Measurements from ENCODE around the gene KIR3DL1.
A peak's percentile ranks its signal among the peaks of the same experiment; 100 is the strongest.
"Not testable (repeated sequence)": the region's sequence is repeated elsewhere in the genome, so short reads cannot be mapped to it uniquely, and the experiment has no call there.

KIR3DL1 gene

GRCh38 chr19:54817670-54818536 lies 1.6 kb downstream of the KIR3DL1 start:
- DNase-seq = no peak

GRCh38 chr19:54824416-54824815 lies 8.1 kb downstream of the KIR3DL1 start:
- not testable (repeated sequence) for DNase-seq

GRCh38 chr19:54825326-54825725 lies 9.1 kb downstream of the KIR3DL1 start:
- not testable (repeated sequence) for DNase-seq

GRCh38 chr19:54828064-54828463 lies 11.8 kb downstream of the KIR3DL1 start:
- DNase-seq = not testable (repeated sequence)

GRCh38 chr19:54832496-54832895 lies 16.2 kb downstream of the KIR3DL1 start, which contains the start of gene KIR2DS4:
KIR2DS4 (plus strand) TSS chr19:54832676.
- DNase-seq = not testable (repeated sequence)

GRCh38 chr19:54835126-54835525 lies 18.9 kb downstream of the KIR3DL1 start:
- DNase-seq = not testable (repeated sequence)

GRCh38 chr19:54837522-54837921 lies 21.3 kb downstream of the KIR3DL1 start:
- DNase-seq = not testable (repeated sequence)

GRCh38 chr19:54843171-54843570 lies 26.9 kb downstream of the KIR3DL1 start:
- DNase-seq = not testable (repeated sequence)

GRCh38 chr19:54850061-54850640 lies 33.9 kb downstream of the KIR3DL1 start, which contains the start of gene KIR3DL2:
KIR3DL2 (plus strand) TSS chr19:54850443; CDS start chr19:54850476, 33 bp downstream.
- DNase-seq = not testable (repeated sequence)

GRCh38 chr19:54850930-54851329 lies 34.7 kb downstream of the KIR3DL1 start:
- DNase-seq = no peak

GRCh38 chr19:54851353-54851752 lies 35.1 kb downstream of the KIR3DL1 start:
- no peak for DNase-seq

- DNase-seq = not testable (repeated sequence)
These were observed 39.0 kb downstream of the KIR3DL1 start for GRCh38 chr19:54855241-54855640.

GRCh38 chr19:54858476-54858875 lies 42.2 kb downstream of the KIR3DL1 start:
- DNase-seq = not testable (repeated sequence)

- peak in 1 of 2 experiments; percentile 3 for DNase-seq
These were observed 43.2 kb downstream of the KIR3DL1 start for GRCh38 chr19:54859421-54859820.

GRCh38 chr19:54863459-54863858 lies 47.2 kb downstream of the KIR3DL1 start:
- DNase-seq = not testable (repeated sequence)

GRCh38 chr19:54871696-54872095 lies 55.4 kb downstream of the KIR3DL1 start:
- no peak for DNase-seq

GRCh38 chr19:54873990-54874389 lies 57.7 kb downstream of the KIR3DL1 start, which contains the start of gene FCAR:
FCAR (plus strand) TSS chr19:54874235; CDS start chr19:54874290, 55 bp downstream.
- no peak for DNase-seq

GRCh38 chr19:54875506-54875905 lies 59.2 kb downstream of the KIR3DL1 start:
- no peak for DNase-seq

GRCh38 chr19:54877471-54877870 lies 61.2 kb downstream of the KIR3DL1 start:
- DNase-seq = no peak
